GM12878 (cell line): ENCODE measurements around the gene HLA-DMA. TPM values are rescaled to one million over a fixed set of nuclear protein-coding genes. Genes with fewer than 3 reads are reported as not detected.

ENCODE experiments used
- ATAC-seq: fragments of 200-7000 bp; cut with Tn5 transposase; 3 replicates; pipeline ENCODE4 v1.9.1; 2020; ENCODE audit warnings: mild to moderate bottlenecking, moderate library complexity
- BruUV-seq: library from RNA; stranded (reverse); fragments of 400-500 nt; replicated peaks from 2 replicates; lab custom pipeline; 2021; lab: Mats Ljungman, UMichigan
- CTCF ChIA-PET: fragments of 300-600 bp; sonication (Branson Sonifier 250); formaldehyde crosslinking; extraction: SDS; loops from one replicate; lab custom pipeline; 2021; ENCODE audit warnings: inconsistent platforms; lab: Yijun Ruan, JAX
- POLR2A ChIA-PET: fragments of 350-600 bp; formaldehyde crosslinking; extraction: SDS; loops from one replicate; lab custom pipeline; 2021; ENCODE audit warnings: inconsistent platforms; lab: Charles Lee
- RAD21 ChIA-PET: fragments of 300-600 bp; sonication (Branson Sonifier 250); formaldehyde crosslinking; loops from one replicate; lab custom pipeline; 2023; ENCODE audit warnings: antibody characterized with exemption; ENCODE audit not compliant: unreplicated experiment; lab: Charles Lee
- SMC1A ChIA-PET: fragments of 300-600 bp; sonication (Branson Sonifier 250); formaldehyde crosslinking; loops from one replicate; lab custom pipeline; 2023; ENCODE audit not compliant: unreplicated experiment, uncharacterized antibody; lab: Charles Lee
- DNase-seq: peaks from one replicate; pipeline ENCODE4 v3.0.0-alpha.2; 2011; ENCODE audit warnings: low read depth, low spot score
- FAIRE-seq: peaks from 3 replicates; lab custom pipeline; 2011; peaks lifted over from hg19 to GRCh38; lab: Jason Lieb, UNC
- H2AFZ ChIP-seq: 2 replicates; pipeline ENCODE4 v1.6.0; 2011; ENCODE audit warnings: low read depth, low read length, control low read depth; ENCODE audit not compliant: control insufficient read depth
- H3K27ac ChIP-seq: 2 replicates; pipeline ENCODE4 v1.5.1; 2011; ENCODE audit warnings: control low read depth; ENCODE audit not compliant: control insufficient read depth, insufficient read depth
- H3K27me3 ChIP-seq, 2 experiments: replicated peaks in 1 of 2; 2 replicates each; pipeline versions ENCODE4 v1.6.0 to v1.6.1; 2011; ENCODE audit warnings: low read length in 1 of 2; ENCODE audit not compliant: control insufficient read depth in 2 of 2, insufficient read depth in 2 of 2
- H3K36me3 ChIP-seq, 2 experiments: 2 replicates each; pipeline ENCODE4 v1.5.1; 2011; ENCODE audit warnings: low read length in 1 of 2; ENCODE audit not compliant: control insufficient read depth in 2 of 2, insufficient read depth in 2 of 2
- H3K4me1 ChIP-seq: 2 replicates; pipeline ENCODE4 v1.6.1; 2011; ENCODE audit warnings: mild to moderate bottlenecking, low read length, moderate library complexity, mixed read lengths; ENCODE audit not compliant: control insufficient read depth, insufficient read depth
- H3K4me2 ChIP-seq: 2 replicates; pipeline ENCODE4 v1.6.0; 2011; ENCODE audit warnings: control low read depth; ENCODE audit not compliant: control insufficient read depth, insufficient read depth
- H3K4me3 ChIP-seq: fragments of 200-600 bp; sonication (generic); 2 replicates; pipeline ENCODE4 v1.5.1; 2016
- H3K79me2 ChIP-seq: 2 replicates; pipeline ENCODE4 v1.6.0; 2011; ENCODE audit warnings: low read length; ENCODE audit not compliant: control insufficient read depth, insufficient read depth
- H3K9ac ChIP-seq: 2 replicates; pipeline ENCODE4 v1.8.0; 2011; ENCODE audit warnings: low read length, control low read depth, mixed read lengths; ENCODE audit not compliant: control insufficient read depth, insufficient read depth
- H3K9me3 ChIP-seq: replicated peaks from 3 replicates; pipeline ENCODE4 v1.5.1; 2011; ENCODE audit warnings: mild to moderate bottlenecking, low read length; ENCODE audit not compliant: control insufficient read depth, insufficient read depth
- H4K20me1 ChIP-seq: 2 replicates; pipeline ENCODE4 v1.6.0; 2011; ENCODE audit not compliant: control insufficient read depth, insufficient read depth
- CUX1 ChIP-seq: IDR thresholded peaks from 2 replicates; pipeline ENCODE4 v1.6.1; 2012; ENCODE audit warnings: improper control_type of control experiment, low read depth, low read length; ENCODE audit not compliant: insufficient replicate concordance
- EED ChIP-seq: sonication (generic); IDR thresholded peaks from 2 replicates; pipeline ENCODE4 v1.6.1; 2016; ENCODE audit warnings: antibody characterized with exemption, low read depth
- HDAC6 ChIP-seq: fragments of 200-600 bp; sonication (generic); IDR thresholded peaks from one replicate; pipeline ENCODE4 v1.8.0; 2017; ENCODE audit warnings: antibody characterized with exemption; ENCODE audit not compliant: unreplicated experiment
- HDGF ChIP-seq: fragments of 450-650 bp; IDR thresholded peaks from 2 replicates; pipeline ENCODE4 v1.6.1; 2016; ENCODE audit warnings: antibody characterized with exemption
- IKZF1 ChIP-seq: fragments of 450-650 bp; conservative IDR thresholded peaks from 2 replicates; pipeline ENCODE4 v1.6.1; 2017; ENCODE audit warnings: antibody characterized with exemption, mild to moderate bottlenecking
- KAT2A ChIP-seq: conservative IDR thresholded peaks from 2 replicates; pipeline ENCODE4 v1.6.1; 2011; ENCODE audit warnings: low read depth, low read length; ENCODE audit not compliant: control insufficient read depth
- MYB ChIP-seq: fragments of 150-350 bp; IDR thresholded peaks from 2 replicates; pipeline ENCODE4 v1.6.1; 2014; ENCODE audit warnings: mild to moderate bottlenecking, low read depth, low read length, borderline replicate concordance
- NBN ChIP-seq: fragments of 450-650 bp; IDR thresholded peaks from 2 replicates; pipeline ENCODE4 v1.6.1; 2016
- NR2F1 ChIP-seq: fragments of 450-650 bp; conservative IDR thresholded peaks from 2 replicates; pipeline ENCODE4 v1.6.1; 2017; ENCODE audit warnings: mild to moderate bottlenecking
- RCOR1 ChIP-seq: conservative IDR thresholded peaks from 2 replicates; pipeline ENCODE4 v1.6.1; 2012; ENCODE audit warnings: low read depth, low read length, improper control_type of control experiment
- SIX5 ChIP-seq: IDR thresholded peaks from 2 replicates; pipeline ENCODE4 v1.6.1; 2011; ENCODE audit warnings: mild to moderate bottlenecking, low read depth, low read length, moderate library complexity; ENCODE audit not compliant: severe bottlenecking
- SMARCA5 ChIP-seq: fragments of 450-650 bp; IDR thresholded peaks from 2 replicates; pipeline ENCODE4 v1.6.1; 2017; ENCODE audit warnings: mild to moderate bottlenecking
- ZNF622 ChIP-seq: fragments of 450-650 bp; IDR thresholded peaks from 2 replicates; pipeline ENCODE4 v1.6.1; 2017; ENCODE audit warnings: mild to moderate bottlenecking, inconsistent platforms
- ZZZ3 ChIP-seq: IDR thresholded peaks from 2 replicates; pipeline ENCODE4 v1.6.1; 2011; ENCODE audit warnings: low read depth; ENCODE audit not compliant: control insufficient read depth, insufficient read length
- WGBS: methylation state at CpG from one replicate; pipeline ENCODE4 v1.1.6; 2016; ENCODE audit warnings: low lambda C conversion rate; ENCODE audit not compliant: insufficient replicate concordance, insufficient coverage; ENCODE audit errors: missing lambda C conversion rate; 5-methylcytosine and 5-hydroxymethylcytosine counted together
- in situ Hi-C: fragments of 300-500 bp; cut with MboI; formaldehyde crosslinking; loops from 9 replicates; pipeline ENCODE4 v1.14.3; 2018; ENCODE audit warnings: mixed read lengths
- intact Hi-C: fragments of 100-400 bp; cut with micrococcal nuclease; formaldehyde crosslinking; loops from one replicate; pipeline ENCODE4 v1.14.2; 2022; ENCODE audit not compliant: unreplicated experiment
- polyA plus RNA-seq, 11 experiments: library from polyadenylated mRNA; depleted of rRNA in 4 of 11; unstranded in 6 of 11; stranded (reverse) in 5 of 11; fragments of >200 nt; fragmentation: Nextera tagmentation in 4 of 11; fragmentation: Illumina TruSeq in 1 of 11; extraction: Ambion mirVana in 4 of 11; extraction: Trizol in 1 of 11; gene quantifications; 1 replicate in 1 of 11; 2 replicates in 10 of 11; pipeline versions ENCODE4 v1.2.1 to v1.2.3, GENCODE V29; 2011 to 2016; ENCODE audit warnings: inconsistent platforms in 2 of 11, missing spikeins in 2 of 11, low read depth in 1 of 11
- total RNA-seq, 4 experiments: library from RNA; depleted of rRNA in 3 of 4; stranded (reverse); fragments of >200 nt in 3 of 4; fragmentation: Illumina TruSeq in 1 of 4; extraction: Trizol in 1 of 4; gene quantifications; 2 replicates each; pipeline versions ENCODE4 v1.2.1 to v1.2.3, GENCODE V29; 2013 to 2021
- TF ChIP-seq, protein P1 (sequence below): IDR thresholded peaks from 2 replicates; pipeline ENCODE4 v1.6.1; 2012; ENCODE audit warnings: mild to moderate bottlenecking, low read depth, low read length

Gene HLA-DMA
- total and polyA plus RNA-seq, 10 of the 15 experiments (the other 5 are each of a cell fraction or from before 2014, with no cell fraction given), result 177 to 552 (median 309) TPM

DNA sequence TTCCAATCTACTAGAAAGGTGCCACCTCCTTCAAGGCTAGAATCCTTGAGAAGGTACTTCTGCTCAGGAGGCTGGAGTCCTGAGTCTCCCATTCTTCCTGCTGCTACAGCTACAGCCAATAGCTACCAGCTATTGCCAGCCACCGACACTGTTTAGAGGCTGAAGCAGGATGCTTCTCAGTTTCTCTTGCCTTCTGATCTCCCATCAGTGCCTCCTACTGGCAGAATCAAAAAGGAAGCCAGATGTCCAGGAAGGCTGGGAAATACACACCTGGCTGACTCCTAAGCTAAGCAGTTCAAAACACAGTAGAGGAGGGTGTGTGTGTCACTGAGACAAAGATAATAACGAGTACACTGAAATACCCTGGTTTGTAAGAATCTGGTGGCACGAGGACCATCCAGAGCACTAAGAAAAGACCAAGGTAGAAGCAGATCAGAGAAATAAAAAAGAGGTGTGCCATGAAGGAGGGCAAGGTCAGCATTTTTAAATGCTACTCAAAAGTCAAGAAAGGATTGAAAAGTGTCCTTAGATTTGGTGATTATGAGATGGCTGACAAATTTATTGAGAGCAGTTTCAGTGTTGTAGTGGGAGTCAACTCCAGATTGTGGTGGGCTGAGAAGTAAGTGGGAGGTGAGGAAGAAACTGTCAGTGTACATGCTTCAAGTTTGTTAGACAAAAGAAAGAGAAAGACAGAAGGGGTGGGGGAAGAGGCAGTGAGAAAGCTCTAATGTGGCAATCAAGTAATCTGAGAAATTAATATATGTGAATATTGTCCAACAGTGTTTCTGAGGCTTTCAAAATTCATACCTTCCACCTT, 2.3 kb upstream of the HLA-DMA start:
- in situ Hi-C loops, result loop anchor here (25.0 kb wide), 2 partner anchors 1393 to 1707 kb away; partner anchors contain the start of gene LTA
- TF ChIP-seq SMARCA5 (peak; percentile 62), HDAC6 (no peak), MYB (no peak), IKZF1 (peak; percentile 68), NBN (no peak), NR2F1 (no peak), RCOR1 (0 out of 2 replicates have a peak, but pooled peaks have one; percentile 46), KAT2A (no peak), SIX5 (no peak), EED (peak; percentile 60; the same call in 1 of the 2 replicates), ZZZ3 (no peak), CUX1 (no peak), HDGF (no peak), ZNF622 (no peak)
- TF ChIP-seq, protein P1, sequence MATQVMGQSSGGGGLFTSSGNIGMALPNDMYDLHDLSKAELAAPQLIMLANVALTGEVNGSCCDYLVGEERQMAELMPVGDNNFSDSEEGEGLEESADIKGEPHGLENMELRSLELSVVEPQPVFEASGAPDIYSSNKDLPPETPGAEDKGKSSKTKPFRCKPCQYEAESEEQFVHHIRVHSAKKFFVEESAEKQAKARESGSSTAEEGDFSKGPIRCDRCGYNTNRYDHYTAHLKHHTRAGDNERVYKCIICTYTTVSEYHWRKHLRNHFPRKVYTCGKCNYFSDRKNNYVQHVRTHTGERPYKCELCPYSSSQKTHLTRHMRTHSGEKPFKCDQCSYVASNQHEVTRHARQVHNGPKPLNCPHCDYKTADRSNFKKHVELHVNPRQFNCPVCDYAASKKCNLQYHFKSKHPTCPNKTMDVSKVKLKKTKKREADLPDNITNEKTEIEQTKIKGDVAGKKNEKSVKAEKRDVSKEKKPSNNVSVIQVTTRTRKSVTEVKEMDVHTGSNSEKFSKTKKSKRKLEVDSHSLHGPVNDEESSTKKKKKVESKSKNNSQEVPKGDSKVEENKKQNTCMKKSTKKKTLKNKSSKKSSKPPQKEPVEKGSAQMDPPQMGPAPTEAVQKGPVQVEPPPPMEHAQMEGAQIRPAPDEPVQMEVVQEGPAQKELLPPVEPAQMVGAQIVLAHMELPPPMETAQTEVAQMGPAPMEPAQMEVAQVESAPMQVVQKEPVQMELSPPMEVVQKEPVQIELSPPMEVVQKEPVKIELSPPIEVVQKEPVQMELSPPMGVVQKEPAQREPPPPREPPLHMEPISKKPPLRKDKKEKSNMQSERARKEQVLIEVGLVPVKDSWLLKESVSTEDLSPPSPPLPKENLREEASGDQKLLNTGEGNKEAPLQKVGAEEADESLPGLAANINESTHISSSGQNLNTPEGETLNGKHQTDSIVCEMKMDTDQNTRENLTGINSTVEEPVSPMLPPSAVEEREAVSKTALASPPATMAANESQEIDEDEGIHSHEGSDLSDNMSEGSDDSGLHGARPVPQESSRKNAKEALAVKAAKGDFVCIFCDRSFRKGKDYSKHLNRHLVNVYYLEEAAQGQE, result no peak

More for the DNA sequence above, 2.3 kb upstream of the HLA-DMA start:
- H4K20me1 ChIP-seq, result no peaks in the 10 kb centered on the region
- H3K4me2 ChIP-seq, result peak overlapping the region; percentile 60
- peak; percentile 8 for ATAC-seq
- peaks cover 25% of the 10 kb centered on the region for H3K79me2 ChIP-seq
- no peak overlapping the region; the same call in 1 of the 2 replicates for H2AFZ ChIP-seq
- no TSS peak for BruUV-seq
- POLR2A ChIA-PET, result interaction anchor here (0.6 to 13.5 kb wide), 19 partner anchors 8 to 1031 kb away, joined by 3 to 486 read pairs (median 5); partner anchors contain the start of genes BRD2, HLA-DMB, PSMB9 and TAP1
- RAD21 ChIA-PET, result interaction anchor here (0.6 to 8.3 kb wide), 14 partner anchors 13 to 117 kb away, joined by 3 to 224 read pairs (median 16); partner anchors contain the start of genes BRD2, HLA-DMB, PSMB9 and TAP1
- H3K4me3 ChIP-seq, result no peak overlapping the region
- peaks cover 28% of the 10 kb centered on the region for H3K4me1 ChIP-seq
- intact Hi-C loops, result no loop called here
- no peak overlapping the region for H3K9ac ChIP-seq
- DNase-seq, result no peak
- SMC1A ChIA-PET, result interaction anchor here (1.0 to 11.3 kb wide), 15 partner anchors 15 to 116 kb away, joined by 3 to 354 read pairs (median 6); partner anchors contain the start of genes BRD2, HLA-DMB, TAP1 and TAP2
- no peak for FAIRE-seq
- no peaks in the 10 kb centered on the region for H3K27me3 ChIP-seq
- H3K9me3 ChIP-seq, result no peaks in the 10 kb centered on the region
- H3K36me3 ChIP-seq, result no peaks in the 10 kb centered on the region; a peak in 2 of 4 replicates
- WGBS, result 9% methylated on average over 3 of the region's 3 CpGs
- H3K27ac ChIP-seq, result peak overlapping the region; percentile 51
- CTCF ChIA-PET, result interaction anchor here (0.6 to 13.5 kb wide), 28 partner anchors 11 to 612 kb away, joined by 3 to 532 read pairs (median 6); partner anchors contain the start of genes BRD2, HLA-DMB, HLA-DPA1 and PSMB9
